Measurements from ENCODE around the gene LRRC32. TPM values are rescaled to one million over a fixed set of nuclear protein-coding genes. Genes with fewer than 3 reads are reported as not detected.

Gene LRRC32, protein sequence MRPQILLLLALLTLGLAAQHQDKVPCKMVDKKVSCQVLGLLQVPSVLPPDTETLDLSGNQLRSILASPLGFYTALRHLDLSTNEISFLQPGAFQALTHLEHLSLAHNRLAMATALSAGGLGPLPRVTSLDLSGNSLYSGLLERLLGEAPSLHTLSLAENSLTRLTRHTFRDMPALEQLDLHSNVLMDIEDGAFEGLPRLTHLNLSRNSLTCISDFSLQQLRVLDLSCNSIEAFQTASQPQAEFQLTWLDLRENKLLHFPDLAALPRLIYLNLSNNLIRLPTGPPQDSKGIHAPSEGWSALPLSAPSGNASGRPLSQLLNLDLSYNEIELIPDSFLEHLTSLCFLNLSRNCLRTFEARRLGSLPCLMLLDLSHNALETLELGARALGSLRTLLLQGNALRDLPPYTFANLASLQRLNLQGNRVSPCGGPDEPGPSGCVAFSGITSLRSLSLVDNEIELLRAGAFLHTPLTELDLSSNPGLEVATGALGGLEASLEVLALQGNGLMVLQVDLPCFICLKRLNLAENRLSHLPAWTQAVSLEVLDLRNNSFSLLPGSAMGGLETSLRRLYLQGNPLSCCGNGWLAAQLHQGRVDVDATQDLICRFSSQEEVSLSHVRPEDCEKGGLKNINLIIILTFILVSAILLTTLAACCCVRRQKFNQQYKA
- total RNA-seq (2014; rRNA removed; shearing (Covaris generic)): 0.10 TPM in 1 of 2 replicates, not detected in the other

DNA sequence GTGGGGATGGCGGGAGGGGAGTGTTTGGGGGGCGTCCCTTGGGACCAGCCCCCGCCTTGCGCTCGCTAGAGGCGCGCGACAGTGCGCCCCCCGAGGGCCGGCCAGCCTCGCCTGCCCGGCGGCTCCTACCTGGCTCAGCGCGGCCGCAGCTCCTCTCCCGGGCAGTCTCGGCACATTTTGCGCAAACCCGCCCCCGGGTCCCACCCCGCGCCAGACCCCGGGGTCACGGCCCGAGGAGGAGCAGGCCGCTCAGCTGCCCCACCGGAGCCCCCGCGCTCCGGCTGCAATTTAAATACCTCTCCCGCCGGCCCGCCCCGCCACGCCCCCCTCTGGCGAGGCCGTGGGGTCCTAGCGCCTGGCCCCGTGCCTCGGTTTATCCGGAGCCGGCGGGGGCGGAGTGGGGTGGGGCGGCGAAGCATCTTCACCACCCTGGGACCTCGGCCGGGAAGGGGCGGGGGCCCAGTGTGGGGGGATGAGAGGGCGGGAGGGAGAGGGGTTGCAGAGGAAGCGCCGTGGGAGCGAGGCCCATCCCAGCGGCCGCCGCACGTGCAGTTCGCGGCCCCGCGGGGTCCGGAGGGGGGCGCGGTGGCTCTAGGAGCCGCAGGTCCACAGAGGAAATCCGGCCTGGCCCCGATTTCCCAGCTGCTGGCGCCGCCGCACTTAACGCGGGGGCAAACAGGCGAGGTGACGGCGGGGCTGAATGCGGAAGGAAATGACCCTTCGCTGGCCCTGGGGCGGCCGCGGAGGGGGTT, at the start of gene LRRC32:
Gene LRRC32, minus strand, starts transcription at position 263 of the 752 bp plus-strand sequence. CDS start 4,793 bp downstream, outside the sequence.
- DNase-seq (ENCODE audit: low spot score): no peak

DNA sequence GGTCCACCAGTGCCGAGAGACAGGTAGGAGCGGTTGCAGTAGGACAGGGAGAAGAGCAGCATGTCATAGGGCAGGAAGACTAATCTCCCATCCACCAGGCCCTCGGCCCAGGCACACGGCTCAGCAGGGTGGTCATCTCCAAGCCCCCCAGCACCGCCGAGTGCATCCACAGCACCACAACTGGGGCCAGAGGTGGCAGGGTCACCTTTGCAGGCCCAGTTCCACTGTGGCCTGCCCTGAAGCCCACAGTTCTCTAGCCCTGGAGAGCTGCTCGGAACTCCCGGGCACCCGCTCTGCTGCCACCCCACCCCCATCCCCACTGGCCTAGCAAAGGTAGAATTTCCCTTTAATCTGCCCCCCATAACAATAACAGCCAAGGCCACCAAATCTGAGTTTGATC, 49.1 kb upstream of the LRRC32 start:
- DNase-seq (ENCODE audit: low spot score): no peak

GRCh38 chr11:76719281-76719680, 48.7 kb upstream of the LRRC32 start:
- DNase-seq (ENCODE audit: low spot score): no peak

DNA sequence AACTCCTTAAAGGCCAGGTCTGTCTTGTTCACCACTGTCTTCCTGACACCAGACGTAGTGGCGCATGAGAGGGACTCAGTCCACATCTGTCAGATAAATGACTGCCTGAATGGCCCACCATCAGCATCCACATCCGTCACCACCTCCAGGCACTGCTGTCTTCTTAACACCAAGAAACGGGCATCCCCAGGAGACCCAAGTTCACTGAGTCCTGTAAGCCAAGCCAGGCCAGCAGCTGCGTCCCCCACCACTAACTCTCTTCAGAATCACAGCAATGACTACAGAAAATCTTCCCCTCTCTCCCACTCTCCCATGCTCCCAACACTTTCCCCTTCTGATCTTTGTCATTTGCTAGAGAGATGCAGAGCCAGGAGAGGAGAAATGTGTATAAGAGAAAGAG, 47.3 kb upstream of the LRRC32 start:
- no peak for DNase-seq (ENCODE audit: low spot score)

GRCh38 chr11:76717369-76717768, 46.8 kb upstream of the LRRC32 start:
- DNase-seq (ENCODE audit: low spot score): no peak

- no peak for DNase-seq (ENCODE audit: low spot score)
These were observed 45.7 kb upstream of the LRRC32 start for GRCh38 chr11:76716268-76716667.

- no peak for DNase-seq (ENCODE audit: low spot score)
These were observed 43.9 kb upstream of the LRRC32 start for GRCh38 chr11:76714493-76714892.

GRCh38 chr11:76713499-76713898, 43.0 kb upstream of the LRRC32 start:
- no peak for DNase-seq (ENCODE audit: low spot score)

GRCh38 chr11:76712125-76712524, 41.6 kb upstream of the LRRC32 start:
- no peak for DNase-seq (ENCODE audit: low spot score)

DNA sequence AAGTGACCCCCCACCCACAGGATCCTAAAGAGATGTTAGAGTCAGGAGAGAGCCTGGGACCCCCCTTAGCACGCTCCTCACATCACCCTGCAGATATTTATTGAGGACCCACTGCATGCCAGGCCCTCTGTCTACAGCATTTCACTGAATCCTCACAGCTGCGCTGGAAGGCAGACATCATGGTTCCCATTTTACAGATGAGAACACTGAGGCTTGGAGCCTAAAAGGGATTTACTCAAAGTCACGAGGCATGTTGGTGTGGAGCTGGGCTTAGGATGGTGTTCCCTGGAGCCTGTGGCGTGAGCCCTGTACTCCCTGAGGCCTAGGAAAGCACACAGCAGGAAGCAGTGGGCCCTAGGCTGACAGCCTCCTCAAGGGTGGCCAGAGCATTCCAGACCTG, 39.2 kb upstream of the LRRC32 start:
- DNase-seq (ENCODE audit: low spot score): no peak

GRCh38 chr11:76708972-76709660, 38.6 kb upstream of the LRRC32 start:
- no peak for DNase-seq (ENCODE audit: low spot score)

DNA sequence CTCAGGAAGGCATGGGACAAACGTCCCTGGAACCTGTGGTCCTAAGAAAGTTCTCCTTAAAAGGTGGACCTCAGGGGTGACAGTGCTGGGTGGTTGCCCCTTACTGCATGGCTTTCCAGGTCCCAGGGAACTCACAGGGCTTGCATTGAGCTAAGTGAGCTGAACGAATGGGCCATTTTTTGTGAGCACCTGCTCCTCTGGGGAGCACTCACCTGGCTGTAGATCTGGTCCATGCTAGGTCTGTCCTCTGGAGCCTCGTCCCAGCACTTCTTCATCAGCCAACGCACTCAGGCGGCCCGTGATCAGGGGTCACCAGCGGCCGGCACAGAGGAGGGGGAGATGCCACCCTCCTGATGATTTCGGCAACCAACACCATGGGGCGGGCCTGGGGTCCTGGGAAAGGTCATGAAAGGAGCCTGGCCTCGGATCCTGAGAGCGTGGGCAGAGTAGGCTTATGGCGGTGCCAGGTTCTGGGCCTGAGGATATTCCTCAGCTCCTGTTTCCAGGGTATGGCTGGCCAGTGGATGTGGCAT, 36.8 kb upstream of the LRRC32 start:
- DNase-seq (ENCODE audit: low spot score): no peak

DNA sequence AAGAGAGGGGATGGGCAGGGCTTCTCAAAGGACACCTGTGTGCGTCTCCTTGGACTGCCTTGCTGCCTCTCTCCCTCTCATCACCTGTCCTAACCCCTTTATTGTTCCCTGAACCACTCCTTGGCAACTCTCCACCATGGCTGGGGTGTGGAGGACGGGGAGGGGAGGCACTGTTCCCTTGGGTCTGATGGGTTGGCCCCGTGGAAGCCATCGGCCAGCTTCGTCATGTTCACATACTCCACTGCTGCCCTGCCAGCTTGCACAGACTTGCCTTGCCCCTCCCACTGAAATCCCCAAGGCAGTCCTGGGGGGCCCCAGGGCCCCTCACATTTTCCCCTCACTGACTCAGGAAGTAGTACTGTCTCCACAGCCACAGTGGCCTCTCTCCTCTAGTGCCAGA, 36.1 kb upstream of the LRRC32 start:
- DNase-seq (ENCODE audit: low spot score): no peak

GRCh38 chr11:76705826-76706225, 35.3 kb upstream of the LRRC32 start:
- DNase-seq (ENCODE audit: low spot score): no peak

GRCh38 chr11:76704171-76704948, 33.8 kb upstream of the LRRC32 start:
- no peak for DNase-seq (ENCODE audit: low spot score)

GRCh38 chr11:76703707-76704106, 33.2 kb upstream of the LRRC32 start:
- DNase-seq (ENCODE audit: low spot score): no peak

DNA sequence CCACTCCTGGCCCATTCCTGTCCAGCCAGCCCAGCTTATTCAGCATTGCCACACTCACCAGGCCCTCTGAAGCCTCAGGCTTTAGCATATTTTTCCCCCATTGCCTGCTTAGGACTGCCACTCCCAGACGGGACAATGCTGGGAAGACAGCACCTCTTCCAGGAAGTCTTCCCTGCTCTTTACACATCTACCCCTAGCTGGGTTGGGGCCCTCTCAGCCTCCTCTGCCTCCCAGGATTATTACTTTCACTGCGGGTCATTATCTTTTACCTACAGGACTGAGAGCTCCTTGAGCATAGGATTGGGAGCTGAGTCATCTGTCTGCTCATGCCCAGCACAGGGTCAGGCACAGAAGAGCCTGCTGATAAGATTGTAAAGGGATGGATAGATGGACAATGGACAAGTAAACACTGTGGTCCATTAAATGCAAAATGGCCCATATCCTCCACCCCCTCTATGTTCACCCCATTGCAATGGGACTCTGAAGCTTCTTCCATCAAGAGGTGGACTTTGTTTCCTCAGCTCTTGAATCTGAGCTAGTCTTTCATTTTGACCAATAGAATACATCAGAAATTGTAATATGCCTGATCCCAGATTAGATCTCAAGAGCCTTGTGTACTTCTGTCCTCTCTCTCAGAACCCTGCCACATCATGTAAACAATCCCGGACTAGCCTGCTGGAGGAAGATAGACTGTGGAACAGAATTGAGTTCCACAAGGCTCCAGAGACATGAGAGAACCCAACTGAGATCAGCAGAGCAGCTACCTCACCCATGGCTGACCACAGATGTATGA, 32.0 kb upstream of the LRRC32 start:
- no peak for DNase-seq (ENCODE audit: low spot score)

GRCh38 chr11:76701294-76702040, 30.9 kb upstream of the LRRC32 start:
- DNase-seq (ENCODE audit: low spot score): no peak
